NB4 (cell line): ENCODE data around the gene CA9.

Experiments used
- CTCF ChIP-seq: IDR thresholded peaks from one replicate; pipeline ENCODE4 v1.5.1; 2012; ENCODE audit warnings: low read depth, low read length
- MAX ChIP-seq: IDR thresholded peaks from 2 replicates; pipeline ENCODE4 v1.6.1; 2011; ENCODE audit warnings: low read depth, low read length
- POLR2A ChIP-seq: IDR thresholded peaks from 2 replicates; pipeline ENCODE4 v1.6.1; 2011; ENCODE audit warnings: mild to moderate bottlenecking; ENCODE audit not compliant: insufficient read length; ENCODE audit errors: extremely low read depth

- TF ChIP-seq CTCF (no peak), MAX (no peak), POLR2A (no peak)
These were observed 38.0 kb downstream of the CA9 start for GRCh38 chr9:35711501-35712428.
